GM12865 (cell line): ENCODE measurements around the gene PPP1R12A.

Experiments used
- DNase-seq: peaks from one replicate; pipeline ENCODE4 v3.0.0; 2010; ENCODE audit warnings: low read depth
- H3K4me3 ChIP-seq: 2 replicates; pipeline ENCODE4 v1.5.1; 2011; ENCODE audit warnings: mild to moderate bottlenecking, low read depth, low read length, control low read depth
- CTCF ChIP-seq: IDR thresholded peaks from 2 replicates; pipeline ENCODE4 v1.5.1; 2011; ENCODE audit warnings: low read length, control low read depth, low read depth, inconsistent platforms; ENCODE audit not compliant: insufficient read depth; ENCODE audit errors: missing control alignments

Gene PPP1R12A

GRCh38 chr12:79837575-79837974, 97.3 kb downstream of the PPP1R12A start:
- no peak for TF ChIP-seq CTCF
- DNase-seq, result no peak
- no peak overlapping the region for H3K4me3 ChIP-seq

- no peak for TF ChIP-seq CTCF
- DNase-seq, result no peak
- H3K4me3 ChIP-seq, result no peak overlapping the region
Measured at GRCh38 chr12:79835377-79835843, 99.5 kb downstream of the PPP1R12A start.

- DNase-seq, result no peak
- TF ChIP-seq CTCF, result no peak
- H3K4me3 ChIP-seq, result no peak overlapping the region
Measured at GRCh38 chr12:79834712-79835376, 100.1 kb downstream of the PPP1R12A start.

GRCh38 chr12:79830440-79830839, 104.5 kb downstream of the PPP1R12A start:
- TF ChIP-seq CTCF, result no peak
- no peak overlapping the region for H3K4me3 ChIP-seq
- DNase-seq, result no peak

GRCh38 chr12:79828924-79829323, 106.0 kb downstream of the PPP1R12A start:
- no peak for TF ChIP-seq CTCF
- DNase-seq, result no peak
- no peak overlapping the region for H3K4me3 ChIP-seq

- no peak for DNase-seq
- no peak overlapping the region for H3K4me3 ChIP-seq
- no peak for TF ChIP-seq CTCF
Measured at GRCh38 chr12:79827484-79827883, 107.4 kb downstream of the PPP1R12A start.
